Right lobe of liver (tissue), 4 donors: ENCODE data around the gene SLC34A3.

Experiments
- POLR2A ChIP-seq: fragments of 450-650 bp; IDR thresholded peaks from one replicate; pipeline ENCODE4 v1.6.1; 2017; ENCODE audit warnings: antibody characterized with exemption, mild to moderate bottlenecking
- TF ChIP-seq, protein P1 (sequence below), 4 donors: fragments of 200-600 bp in 3 of 4; fragments of 450-650 bp in 1 of 4; IDR thresholded peaks; one replicate each; pipeline versions ENCODE4 v1.5.1 to v1.8.0; 2016 to 2022; ENCODE audit warnings: antibody characterized with exemption in 4 of 4, mild to moderate bottlenecking in 2 of 4
- donor health status: DM: no; HTN: no; CAD: no.
- donor health status: DM: no; HTN: no; CAD: no.
- donor health status: DM: no; HTN: yes; CAD: no.

DNA sequence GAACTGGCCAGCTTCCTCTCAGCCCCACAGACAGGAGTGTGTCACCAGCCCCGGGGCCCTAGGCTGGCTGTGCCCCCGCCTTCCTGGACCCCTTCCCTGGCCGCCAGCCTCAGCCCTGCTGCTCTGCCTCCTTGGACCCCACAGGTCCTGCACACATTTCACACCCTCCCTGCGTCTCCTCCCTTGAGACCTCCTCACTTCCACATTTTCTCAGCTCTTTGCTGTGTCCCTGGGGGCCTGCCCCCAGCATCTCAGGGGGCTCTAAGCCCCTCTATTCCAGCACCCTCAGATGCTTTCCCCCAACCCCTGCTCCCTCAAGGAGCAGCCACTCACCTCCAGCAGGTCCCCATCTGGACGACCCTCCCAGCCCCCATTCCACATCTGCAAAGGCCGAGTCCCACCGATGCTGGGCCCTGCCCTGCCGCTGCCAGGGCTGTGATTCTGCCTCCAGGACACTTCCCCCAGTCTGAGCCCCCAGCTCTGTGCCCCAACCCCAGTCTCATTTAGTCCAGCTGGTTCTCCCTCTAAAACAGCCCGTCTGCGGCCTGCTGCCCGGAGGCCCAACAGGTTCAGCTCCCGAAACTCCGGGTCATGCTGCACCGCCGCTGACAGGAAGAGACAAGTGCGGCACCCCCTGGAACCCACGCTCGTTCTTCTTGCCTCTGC is 4.2 kb downstream of the SLC34A3 start:
- TF ChIP-seq, protein P1, sequence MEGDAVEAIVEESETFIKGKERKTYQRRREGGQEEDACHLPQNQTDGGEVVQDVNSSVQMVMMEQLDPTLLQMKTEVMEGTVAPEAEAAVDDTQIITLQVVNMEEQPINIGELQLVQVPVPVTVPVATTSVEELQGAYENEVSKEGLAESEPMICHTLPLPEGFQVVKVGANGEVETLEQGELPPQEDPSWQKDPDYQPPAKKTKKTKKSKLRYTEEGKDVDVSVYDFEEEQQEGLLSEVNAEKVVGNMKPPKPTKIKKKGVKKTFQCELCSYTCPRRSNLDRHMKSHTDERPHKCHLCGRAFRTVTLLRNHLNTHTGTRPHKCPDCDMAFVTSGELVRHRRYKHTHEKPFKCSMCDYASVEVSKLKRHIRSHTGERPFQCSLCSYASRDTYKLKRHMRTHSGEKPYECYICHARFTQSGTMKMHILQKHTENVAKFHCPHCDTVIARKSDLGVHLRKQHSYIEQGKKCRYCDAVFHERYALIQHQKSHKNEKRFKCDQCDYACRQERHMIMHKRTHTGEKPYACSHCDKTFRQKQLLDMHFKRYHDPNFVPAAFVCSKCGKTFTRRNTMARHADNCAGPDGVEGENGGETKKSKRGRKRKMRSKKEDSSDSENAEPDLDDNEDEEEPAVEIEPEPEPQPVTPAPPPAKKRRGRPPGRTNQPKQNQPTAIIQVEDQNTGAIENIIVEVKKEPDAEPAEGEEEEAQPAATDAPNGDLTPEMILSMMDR (IDR thresholded peaks at IDR 0.05), result no peak
- TF ChIP-seq POLR2A, result no peak
